Keratinocyte (primary cell): Measurements from ENCODE around the gene OR6C74. TPM values are rescaled to one million over a fixed set of nuclear protein-coding genes. Genes with fewer than 3 reads are reported as not detected.

ENCODE experiments used
- DNase-seq: peaks from one replicate; pipeline ENCODE4 v3.0.0-alpha.2; 2011; ENCODE audit warnings: low read depth, missing footprints, low spot score
- FAIRE-seq: peaks from 2 replicates; lab custom pipeline; 2011; peaks lifted over from hg19 to GRCh38; lab: Jason Lieb, UNC
- H2AFZ ChIP-seq: 2 replicates; pipeline ENCODE4 v1.6.0; 2012; ENCODE audit warnings: low read length, control low read depth, inconsistent platforms; ENCODE audit not compliant: control insufficient read depth
- H3K27ac ChIP-seq: 2 replicates; pipeline ENCODE4 v1.5.1; 2011; ENCODE audit warnings: low read length; ENCODE audit not compliant: control insufficient read depth, insufficient read depth
- H3K27me3 ChIP-seq: 3 replicates; pipeline ENCODE4 v1.6.0; 2011; ENCODE audit warnings: low read length; ENCODE audit not compliant: control insufficient read depth, insufficient read depth; ENCODE audit errors: extremely low read depth
- H3K36me3 ChIP-seq, 2 experiments: 2 replicates in 1 of 2; 3 replicates in 1 of 2; pipeline ENCODE4 v1.5.1; 2011; ENCODE audit warnings: low read length in 2 of 2, mild to moderate bottlenecking in 1 of 2; ENCODE audit not compliant: control insufficient read depth in 2 of 2, insufficient read depth in 2 of 2; ENCODE audit errors: extremely low read depth in 1 of 2
- H3K4me1 ChIP-seq: 3 replicates; pipeline ENCODE4 v1.5.1; 2011; ENCODE audit warnings: low read length; ENCODE audit not compliant: control insufficient read depth, insufficient read depth; ENCODE audit errors: extremely low read depth
- H3K4me2 ChIP-seq: 3 replicates; pipeline ENCODE4 v1.6.0; 2011; ENCODE audit warnings: low read depth, low read length; ENCODE audit not compliant: control insufficient read depth, insufficient read depth; ENCODE audit errors: extremely low read depth
- H3K4me3 ChIP-seq, 3 experiments: fragments of 200-600 bp in 1 of 3; sonication (generic) in 1 of 3; 2 replicates in 2 of 3; 3 replicates in 1 of 3; pipeline ENCODE4 v1.5.1; 2011 to 2016; ENCODE audit warnings: low read length in 3 of 3, mild to moderate bottlenecking in 3 of 3, control low read depth in 2 of 3, inconsistent platforms in 1 of 3, low read depth in 1 of 3, mixed read lengths in 1 of 3, mixed run types in 1 of 3, moderate library complexity in 1 of 3; ENCODE audit not compliant: control insufficient read depth in 2 of 3, insufficient read depth in 2 of 3; ENCODE audit errors: extremely low read depth in 1 of 3
- H3K79me2 ChIP-seq: 2 replicates; pipeline ENCODE4 v1.6.0; 2012; ENCODE audit warnings: low read length; ENCODE audit not compliant: control insufficient read depth, insufficient read depth
- H3K9ac ChIP-seq: 3 replicates; pipeline ENCODE4 v1.6.0; 2011; ENCODE audit warnings: low read length; ENCODE audit not compliant: control insufficient read depth, insufficient read depth; ENCODE audit errors: extremely low read depth
- H3K9me1 ChIP-seq: 3 replicates; pipeline ENCODE4 v1.6.0; 2011; ENCODE audit warnings: low read length; ENCODE audit not compliant: control insufficient read depth, insufficient read depth; ENCODE audit errors: extremely low read depth
- H3K9me3 ChIP-seq: 2 replicates; pipeline ENCODE4 v1.5.1; 2012; ENCODE audit warnings: low read depth, low read length; ENCODE audit not compliant: control insufficient read depth
- H4K20me1 ChIP-seq: 3 replicates; pipeline ENCODE4 v1.6.0; 2011; ENCODE audit warnings: low read length; ENCODE audit not compliant: control insufficient read depth, insufficient read depth; ENCODE audit errors: extremely low read depth
- EZH2 ChIP-seq: IDR thresholded peaks from one replicate; pipeline ENCODE4 v1.6.1; 2012; ENCODE audit warnings: inconsistent platforms, mild to moderate bottlenecking, low read length, moderate library complexity
- dilution Hi-C: fragments of 300-500 bp; cut with MboI; formaldehyde crosslinking; loops from one replicate; pipeline ENCODE4 v1.7.0; 2020; ENCODE audit warnings: low sequenced_read_pairs; ENCODE audit not compliant: extremely low pct_ligation_motif_present
- polyA minus RNA-seq, 3 experiments: library from RNA; depleted of rRNA, polyadenylated mRNA; stranded (reverse); fragments of >200 nt; gene quantifications; 1 replicate in 1 of 3; 2 replicates in 1 of 3; 3 replicates in 1 of 3; pipeline ENCODE4 v1.2.3, GENCODE V29; 2011
- polyA plus RNA-seq, 5 experiments: library from polyadenylated mRNA; depleted of rRNA in 3 of 5; stranded (reverse) in 3 of 5; stranded (forward) in 1 of 5; unstranded in 1 of 5; fragments of >200 nt; gene quantifications; 1 replicate in 1 of 5; 2 replicates in 3 of 5; 3 replicates in 1 of 5; pipeline versions ENCODE4 v1.2.1 to v1.2.3, GENCODE V29; 2011 to 2012; ENCODE audit warnings: missing spikeins in 2 of 5, low read depth in 1 of 5, low replicate concordance in 1 of 5
- TF ChIP-seq, protein P1 (sequence below), 3 experiments: IDR thresholded peaks in 1 of 3; conservative IDR thresholded peaks in 1 of 3; optimal IDR thresholded peaks in 1 of 3; 2 replicates in 2 of 3; 3 replicates in 1 of 3; pipeline versions ENCODE3 to v1.5.1; 2011; ENCODE audit warnings: low read length in 3 of 3, mild to moderate bottlenecking in 3 of 3, moderate library complexity in 2 of 3, control low read depth in 1 of 3, inconsistent platforms in 1 of 3; ENCODE audit not compliant: insufficient read depth in 2 of 3; ENCODE audit errors: extremely low read depth in 1 of 3

The OR6C74 gene
- polyA plus RNA-seq (not detected in 3 replicates), polyA minus RNA-seq (not detected in 3 replicates)
- not detected for polyA plus RNA-seq (2011; ENCODE audit: low read depth)
- not detected in 2 replicates for polyA plus RNA-seq (2011; cell fraction: cytosol; rRNA removed)
- polyA plus RNA-seq (2011; cell fraction: nucleus; rRNA removed) = not detected in 2 replicates
- not detected in 2 replicates for polyA plus RNA-seq (2012; ENCODE audit: low replicate concordance)
- not detected for polyA minus RNA-seq (2011; cell fraction: cytosol; rRNA and poly(A)+ RNA removed)
- not detected in 2 replicates for polyA minus RNA-seq (2011; cell fraction: nucleus; rRNA and poly(A)+ RNA removed)

GRCh38 chr12:55244309-55244708 is at the start of gene OR6C74:
Gene OR6C74, plus strand, starts transcription at chr12:55244609. Its CDS starts 2,679 bp downstream, at chr12:55247288.
- H3K27ac ChIP-seq = no peak within 1 kb of the TSS
- no peaks in the 10 kb centered on the region for H3K36me3 ChIP-seq
- no peaks in the 10 kb centered on the region for H3K79me2 ChIP-seq
- H3K9me3 ChIP-seq = no peaks in the 10 kb centered on the region
- H3K9me1 ChIP-seq = no peaks in the 10 kb centered on the region
- FAIRE-seq (no peak), DNase-seq (no peak)
- no peaks in the 10 kb centered on the region for H4K20me1 ChIP-seq
- TF ChIP-seq EZH2 = no peak
- TF ChIP-seq, protein P1, sequence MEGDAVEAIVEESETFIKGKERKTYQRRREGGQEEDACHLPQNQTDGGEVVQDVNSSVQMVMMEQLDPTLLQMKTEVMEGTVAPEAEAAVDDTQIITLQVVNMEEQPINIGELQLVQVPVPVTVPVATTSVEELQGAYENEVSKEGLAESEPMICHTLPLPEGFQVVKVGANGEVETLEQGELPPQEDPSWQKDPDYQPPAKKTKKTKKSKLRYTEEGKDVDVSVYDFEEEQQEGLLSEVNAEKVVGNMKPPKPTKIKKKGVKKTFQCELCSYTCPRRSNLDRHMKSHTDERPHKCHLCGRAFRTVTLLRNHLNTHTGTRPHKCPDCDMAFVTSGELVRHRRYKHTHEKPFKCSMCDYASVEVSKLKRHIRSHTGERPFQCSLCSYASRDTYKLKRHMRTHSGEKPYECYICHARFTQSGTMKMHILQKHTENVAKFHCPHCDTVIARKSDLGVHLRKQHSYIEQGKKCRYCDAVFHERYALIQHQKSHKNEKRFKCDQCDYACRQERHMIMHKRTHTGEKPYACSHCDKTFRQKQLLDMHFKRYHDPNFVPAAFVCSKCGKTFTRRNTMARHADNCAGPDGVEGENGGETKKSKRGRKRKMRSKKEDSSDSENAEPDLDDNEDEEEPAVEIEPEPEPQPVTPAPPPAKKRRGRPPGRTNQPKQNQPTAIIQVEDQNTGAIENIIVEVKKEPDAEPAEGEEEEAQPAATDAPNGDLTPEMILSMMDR (optimal IDR thresholded peaks at IDR 0.05 in 1 of 3, IDR thresholded peaks at IDR 0.05 in 1 of 3, conservative IDR thresholded peaks at IDR 0.05 in 1 of 3; ENCODE audit: extremely low read depth in 1 of 3, insufficient read depth in 2 of 3, low read length in 3 of 3) = no peak
- dilution Hi-C loops = no loop called here
- H2AFZ ChIP-seq = no peak within 1 kb of the TSS
- no peaks in the 10 kb centered on the region for H3K4me1 ChIP-seq
- H3K27me3 ChIP-seq = no peaks in the 10 kb centered on the region
- H3K9ac ChIP-seq = no peak within 1 kb of the TSS
- no peak within 1 kb of the TSS for H3K4me3 ChIP-seq
- no peak within 1 kb of the TSS for H3K4me2 ChIP-seq

- Histone ChIP-seq H3K27ac (no peak within 1 kb of the TSS), H3K9me3 (no peaks in the 10 kb centered on the region), H3K27me3 (no peaks in the 10 kb centered on the region), H4K20me1 (no peaks in the 10 kb centered on the region), H3K4me2 (no peak within 1 kb of the TSS), H3K9ac (no peak within 1 kb of the TSS), H3K4me3 (no peak within 1 kb of the TSS), H2AFZ (no peak within 1 kb of the TSS), H3K36me3 (no peaks in the 10 kb centered on the region), H3K9me1 (no peaks in the 10 kb centered on the region), H3K79me2 (no peaks in the 10 kb centered on the region), H3K4me1 (no peaks in the 10 kb centered on the region)
- TF ChIP-seq EZH2 = no peak
- TF ChIP-seq, protein P1 (optimal IDR thresholded peaks at IDR 0.05 in 1 of 3, IDR thresholded peaks at IDR 0.05 in 1 of 3, conservative IDR thresholded peaks at IDR 0.05 in 1 of 3; ENCODE audit: extremely low read depth in 1 of 3, insufficient read depth in 2 of 3, low read length in 3 of 3) = no peak
- FAIRE-seq (no peak), DNase-seq (no peak)
- dilution Hi-C loops = no loop called here
Observed at GRCh38 chr12:55220725-55221124, 23.7 kb upstream of the OR6C74 start, which contains the start of gene OR10A7. Gene OR10A7, plus strand, starts transcription at chr12:55221025. Its CDS starts 0 bp downstream, at chr12:55221025.
